UCSD-AML1 (cell line): ENCODE results near the gene SLC10A2.
"Not testable (repeated sequence)": the region's sequence is repeated elsewhere in the genome, so short reads cannot be mapped to it uniquely, and the experiment has no call there.

Experiments
- DNase-seq: peaks from one replicate; lab custom pipeline; 2025; ENCODE audit not compliant: unreplicated experiment; lab: John Stamatoyannopoulos, UW

Gene SLC10A2

GRCh38 chr13:103066079-103066780 lies at the start of gene SLC10A2:
TSS of gene SLC10A2 (minus strand) at chr13:103066417. CDS start at chr13:103066249, 168 bp downstream.
- DNase-seq = no peak

DNA sequence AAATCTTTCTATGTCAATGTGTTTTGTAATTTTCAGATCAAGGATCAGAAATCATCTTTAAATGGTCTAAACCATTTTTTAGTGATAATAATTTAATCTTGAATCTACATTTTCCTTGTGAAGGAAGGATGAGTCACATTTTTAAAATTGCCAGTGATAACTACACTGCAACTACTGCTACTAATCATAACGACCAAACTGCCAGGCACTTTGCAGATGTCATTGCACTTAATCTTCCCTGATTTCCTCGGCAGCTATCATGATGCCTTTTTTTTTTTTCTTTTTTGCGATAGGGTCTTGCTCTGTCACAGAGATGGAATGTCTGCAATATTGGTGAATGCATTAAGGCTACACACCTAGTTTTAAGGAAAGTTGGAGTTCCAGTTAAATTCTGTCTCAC lies 41.4 kb upstream of the SLC10A2 start:
- DNase-seq = no peak

- DNase-seq = no peak
Measured at GRCh38 chr13:103104340-103104739, 38.1 kb upstream of the SLC10A2 start.

GRCh38 chr13:103103456-103103855 lies 37.2 kb upstream of the SLC10A2 start:
- DNase-seq = not testable (repeated sequence)

DNA sequence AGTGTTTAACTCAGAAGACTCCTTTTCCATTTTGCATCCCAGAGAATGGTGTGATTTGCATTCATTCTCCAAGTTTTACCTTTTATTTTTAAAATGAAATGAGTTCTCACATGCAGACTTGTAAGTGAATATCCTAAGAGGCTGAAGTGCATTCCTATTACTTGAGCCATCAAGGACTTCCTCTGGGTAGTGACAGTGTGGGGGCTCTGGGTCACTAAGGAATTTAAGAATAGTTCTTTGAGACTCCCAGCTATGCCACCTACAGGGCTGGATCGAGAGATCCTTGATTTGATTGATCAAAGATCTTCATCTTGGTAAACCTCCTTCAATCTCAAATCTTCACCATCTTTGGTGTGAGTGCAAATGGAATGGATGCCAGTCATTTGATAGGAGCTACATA lies 36.3 kb upstream of the SLC10A2 start:
- no peak for DNase-seq

- no peak for DNase-seq
Measured at GRCh38 chr13:103101901-103102300, 35.7 kb upstream of the SLC10A2 start.

- no peak for DNase-seq
Measured at GRCh38 chr13:103101500-103101899, 35.3 kb upstream of the SLC10A2 start.

DNA sequence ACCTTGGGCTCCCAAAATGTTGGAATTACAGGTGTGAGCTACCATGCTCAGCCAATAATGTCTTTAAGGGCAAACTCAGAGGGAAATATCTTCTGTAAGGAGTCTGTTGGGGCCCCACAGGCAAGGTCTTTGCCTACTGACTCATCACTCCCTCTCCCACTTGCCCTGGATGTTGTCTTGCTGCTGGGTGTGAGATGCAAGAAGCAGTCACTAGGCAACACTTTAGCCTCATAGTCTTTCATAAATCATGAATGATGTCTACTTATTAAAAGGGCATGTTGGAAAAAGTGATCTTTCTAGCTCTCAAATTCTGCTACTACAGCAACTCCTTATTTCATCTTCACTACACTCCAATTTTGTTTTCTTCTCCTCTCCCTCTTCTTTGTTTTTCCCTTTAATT lies 34.6 kb upstream of the SLC10A2 start:
- no peak for DNase-seq

- no peak for DNase-seq
Measured at GRCh38 chr13:103099722-103100293, 33.6 kb upstream of the SLC10A2 start.

DNA sequence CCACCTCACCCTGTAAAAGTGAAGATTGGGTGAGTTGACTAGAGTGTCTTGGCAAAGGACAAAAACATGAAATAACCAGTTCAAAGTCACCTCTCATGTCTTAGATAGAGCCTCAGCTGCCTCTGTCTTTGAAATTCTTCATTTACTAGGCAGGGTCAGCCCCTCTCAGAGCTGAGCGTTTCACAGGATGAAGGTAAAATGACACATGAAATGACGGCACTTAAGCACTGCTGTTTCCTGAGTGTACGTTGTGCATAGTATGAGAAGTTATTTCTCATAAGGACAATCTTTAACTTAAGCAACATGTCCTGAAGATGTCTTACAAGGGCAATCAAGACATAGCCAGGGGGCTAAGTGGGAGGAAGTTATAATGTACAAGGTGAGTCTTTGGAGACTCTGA lies 32.3 kb upstream of the SLC10A2 start:
- no peak for DNase-seq

DNA sequence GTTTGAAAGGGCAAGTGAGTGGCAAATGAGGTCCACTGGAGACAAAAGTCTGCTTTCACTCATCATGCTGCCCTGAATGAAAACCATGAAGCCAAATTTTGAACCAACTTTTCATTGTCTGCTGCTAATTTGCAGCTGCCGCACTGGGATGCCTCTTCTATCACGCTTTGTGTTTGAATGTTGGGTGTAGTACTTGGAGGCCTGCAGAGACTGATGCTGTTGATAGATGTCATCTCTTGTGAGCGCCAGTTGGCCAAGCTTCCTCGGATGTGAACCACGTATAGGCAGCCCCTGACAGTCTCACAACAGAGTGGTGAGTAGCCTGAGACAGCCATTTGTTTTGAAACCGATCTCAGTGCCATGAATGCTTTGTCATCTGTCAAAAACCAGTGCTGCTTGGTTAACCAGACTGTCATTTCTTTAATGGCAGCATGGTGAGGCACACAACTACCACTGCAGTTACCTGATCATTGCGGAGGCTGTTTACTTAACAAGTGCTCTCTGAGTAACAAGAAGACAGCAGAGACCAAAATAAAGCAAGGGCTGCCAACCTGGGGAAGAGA lies 31.2 kb upstream of the SLC10A2 start:
- no peak for DNase-seq

DNA sequence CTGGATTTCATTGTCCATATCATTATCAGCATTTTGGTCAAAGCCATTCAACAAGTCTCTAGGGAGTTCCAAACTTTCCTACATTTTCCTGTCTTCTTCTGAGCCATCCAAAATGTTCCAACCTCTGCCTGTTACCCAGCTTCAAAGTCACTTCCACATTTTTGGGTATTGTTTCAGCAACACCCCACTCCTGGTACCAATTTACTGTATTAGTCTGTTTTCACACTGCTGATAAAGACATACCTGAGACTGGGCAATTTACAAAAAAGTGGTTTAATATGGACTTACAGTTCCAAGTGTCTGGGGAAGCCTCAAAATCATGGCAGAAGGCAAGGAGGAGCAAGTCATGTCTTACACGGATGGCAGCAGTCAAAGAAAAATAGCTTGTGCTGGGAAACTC lies 27.4 kb upstream of the SLC10A2 start:
- DNase-seq = not testable (repeated sequence)

GRCh38 chr13:103087275-103087674 lies 21.1 kb upstream of the SLC10A2 start:
- no peak for DNase-seq

GRCh38 chr13:103081435-103081834 lies 15.2 kb upstream of the SLC10A2 start:
- no peak for DNase-seq

- no peak for DNase-seq
Measured at GRCh38 chr13:103078158-103078557, 11.9 kb upstream of the SLC10A2 start.

- DNase-seq = no peak
Measured at GRCh38 chr13:103068836-103069235, 2.6 kb upstream of the SLC10A2 start.

- no peak for DNase-seq
Measured at GRCh38 chr13:103067751-103068555, 1.7 kb upstream of the SLC10A2 start.

DNA sequence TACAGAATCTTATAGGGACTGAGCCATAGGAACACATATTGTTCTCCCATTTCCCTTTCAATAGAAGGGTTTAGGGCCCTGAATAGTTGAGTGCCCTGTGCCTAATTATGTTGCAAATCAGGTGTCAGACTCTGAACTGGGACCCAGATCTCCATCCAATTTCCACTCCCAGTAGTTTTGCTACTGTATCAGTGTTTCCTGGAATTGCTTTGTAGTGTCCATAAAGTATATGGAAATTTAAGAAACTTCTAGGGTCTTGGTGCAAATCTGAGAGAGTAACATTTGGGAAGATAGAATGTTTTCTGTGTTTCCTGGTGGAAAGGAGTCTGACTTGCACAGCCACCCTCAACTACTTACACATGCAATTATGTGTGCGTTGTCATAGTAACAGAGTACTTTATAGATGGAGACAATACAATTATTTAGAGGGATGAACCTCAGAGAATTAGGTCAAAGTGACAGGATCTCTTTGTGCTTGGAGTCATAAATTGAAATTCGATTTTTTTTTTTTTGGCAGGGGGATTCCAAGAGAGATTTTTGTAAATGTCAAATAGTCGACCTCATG lies 646 bp upstream of the SLC10A2 start:
- DNase-seq = no peak

DNA sequence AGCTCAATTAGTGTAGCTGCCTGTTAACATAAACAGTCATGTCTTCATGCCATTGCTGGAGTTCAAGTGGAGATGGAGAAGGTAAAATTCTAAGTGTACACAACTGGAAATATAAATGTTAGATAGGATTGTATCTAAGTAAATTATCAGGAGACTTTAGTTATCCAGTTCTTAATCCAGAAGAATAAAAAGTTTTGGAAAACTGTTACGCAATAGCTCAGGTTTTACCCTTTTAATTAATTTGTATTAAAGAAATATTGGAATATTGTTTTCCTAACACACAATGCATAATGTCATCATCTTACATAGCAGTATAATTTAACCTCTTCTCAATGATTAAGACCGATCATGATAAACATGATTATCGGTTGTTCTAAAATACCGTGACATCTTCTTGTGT lies 2.8 kb downstream of the SLC10A2 start:
- DNase-seq = no peak

- DNase-seq = no peak
Measured at GRCh38 chr13:103062079-103062478, 4.1 kb downstream of the SLC10A2 start.

DNA sequence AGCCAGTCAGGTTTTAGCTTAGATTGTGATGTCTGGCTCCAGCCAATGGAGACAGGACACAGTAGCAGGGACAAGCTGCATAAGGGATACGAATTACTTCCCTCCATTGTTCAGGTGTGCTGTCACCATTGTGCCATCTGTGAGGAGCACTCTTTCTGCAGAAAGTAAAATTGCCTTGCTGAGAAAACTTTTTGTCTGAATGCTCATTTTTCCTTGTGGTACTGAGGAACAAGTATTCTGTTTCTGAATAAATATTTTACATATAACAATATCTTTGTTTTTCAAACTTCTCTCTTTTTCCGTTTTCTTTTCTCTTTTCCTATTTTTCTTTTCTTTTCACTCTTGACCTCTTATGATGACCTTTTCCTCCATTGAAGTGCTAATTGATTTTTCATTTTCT lies 10.2 kb downstream of the SLC10A2 start:
- DNase-seq = no peak
